Measurements from ENCODE around the gene ADAM12. TPM values are rescaled to one million over a fixed set of nuclear protein-coding genes. Genes with fewer than 3 reads are reported as not detected.
A peak's percentile ranks its signal among the peaks of the same experiment; 100 is the strongest.
"Not testable (repeated sequence)": the region's sequence is repeated elsewhere in the genome, so short reads cannot be mapped to it uniquely, and the experiment has no call there.

The ADAM12 gene
- polyA plus RNA-seq, 4 donors, result 21.5 to 32.0 (median 27.2) TPM

GRCh38 chr10:126375926-126376554 lies 12.2 kb downstream of the ADAM12 start:
- DNase-seq (ENCODE audit: low read depth in 4 of 4, low spot score in 2 of 4), result no peak

GRCh38 chr10:126375299-126375698 lies 13.0 kb downstream of the ADAM12 start:
- no peak for DNase-seq (ENCODE audit: low read depth in 4 of 4, low spot score in 2 of 4)

DNA sequence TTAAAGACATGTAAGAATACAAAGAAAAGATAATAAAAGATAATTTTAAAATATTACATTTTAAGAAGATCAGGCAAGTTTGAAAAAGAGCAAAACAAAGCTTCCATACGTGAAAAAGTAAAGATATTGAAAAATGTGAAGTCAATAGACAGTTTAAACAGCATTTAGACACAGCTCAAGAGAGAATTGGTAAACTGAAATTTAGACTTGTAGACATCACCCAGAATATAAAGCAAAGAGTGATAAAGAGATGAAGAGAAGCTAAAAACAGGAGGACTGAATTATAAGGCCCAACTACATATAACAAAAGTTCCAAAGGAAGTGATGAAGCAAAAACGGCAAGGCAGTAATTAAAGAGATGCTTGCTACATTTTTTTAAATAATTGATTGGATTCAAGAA lies 13.8 kb downstream of the ADAM12 start:
- no peak for DNase-seq (ENCODE audit: low read depth in 4 of 4, low spot score in 2 of 4)

- no peak for DNase-seq (ENCODE audit: low read depth in 4 of 4, low spot score in 2 of 4)
Observed at GRCh38 chr10:126373972-126374371, 14.3 kb downstream of the ADAM12 start.

DNA sequence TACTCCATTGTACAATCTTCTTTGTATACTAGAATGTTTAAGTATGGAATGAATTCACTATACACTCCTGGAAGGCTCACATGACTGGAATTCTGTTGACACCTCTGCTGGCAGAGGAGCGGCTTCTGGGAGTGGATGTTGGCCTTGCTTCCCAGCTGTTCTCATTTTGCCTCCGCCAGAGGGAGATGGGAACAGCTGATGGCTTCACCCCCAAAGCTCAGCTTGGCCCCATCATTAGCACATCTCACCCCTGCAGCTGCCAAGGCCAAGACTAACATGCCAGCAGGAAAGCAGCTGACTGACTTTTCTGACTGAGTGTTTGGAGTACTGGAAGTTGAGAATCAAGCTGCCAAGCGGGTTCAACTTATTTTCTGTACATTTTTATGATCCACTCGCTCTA lies 15.1 kb downstream of the ADAM12 start:
- DNase-seq (ENCODE audit: low read depth in 4 of 4, low spot score in 2 of 4), result no peak

DNA sequence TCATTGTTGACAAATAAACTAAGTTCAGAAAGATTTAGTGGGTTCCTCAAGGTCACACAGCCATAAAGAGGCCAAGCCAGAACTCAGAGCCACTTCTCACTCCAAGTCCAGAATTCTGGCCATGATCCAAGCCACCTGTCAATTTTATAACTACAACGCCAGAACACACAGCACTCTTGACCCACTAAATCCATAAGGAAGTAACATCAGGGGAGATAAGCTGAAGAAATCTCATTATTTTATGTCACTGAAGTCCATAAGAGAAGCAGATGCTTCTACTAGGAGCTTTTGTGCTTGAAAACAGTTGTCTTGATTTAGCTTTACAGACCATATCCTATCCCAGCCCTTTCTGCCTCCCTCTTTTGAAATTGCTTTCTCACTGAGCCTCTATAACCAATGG lies 15.9 kb downstream of the ADAM12 start:
- DNase-seq (ENCODE audit: low read depth in 4 of 4, low spot score in 2 of 4), result no peak

DNA sequence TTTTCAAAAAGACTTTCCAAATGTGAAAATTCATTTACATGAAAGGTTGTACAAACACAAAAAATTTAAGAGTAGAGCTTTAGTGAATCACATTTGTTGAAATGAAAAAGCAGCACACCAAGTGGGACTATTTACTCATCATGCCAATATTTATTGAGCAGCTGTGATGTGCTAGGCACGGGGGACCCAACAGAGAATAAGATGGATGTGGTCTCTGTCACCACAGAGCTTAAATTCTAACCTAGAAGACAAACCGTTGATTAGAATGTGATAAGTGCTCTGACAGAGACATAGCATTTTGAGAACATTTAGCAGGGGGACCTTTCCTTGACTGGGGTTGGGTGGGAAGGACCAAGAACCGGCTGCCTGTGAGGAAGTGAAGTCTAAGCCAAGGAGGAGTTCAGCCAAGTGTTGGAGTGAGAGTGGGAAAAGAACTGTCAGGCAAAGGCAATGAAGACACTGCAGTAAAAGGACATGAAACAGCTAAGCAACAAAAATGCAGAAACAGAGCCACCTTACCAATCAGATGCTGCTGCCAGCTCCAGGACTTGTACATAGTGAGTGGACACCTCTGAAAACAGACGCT lies 19.1 kb downstream of the ADAM12 start:
- no peak for DNase-seq (ENCODE audit: low read depth in 4 of 4, low spot score in 2 of 4)

DNA sequence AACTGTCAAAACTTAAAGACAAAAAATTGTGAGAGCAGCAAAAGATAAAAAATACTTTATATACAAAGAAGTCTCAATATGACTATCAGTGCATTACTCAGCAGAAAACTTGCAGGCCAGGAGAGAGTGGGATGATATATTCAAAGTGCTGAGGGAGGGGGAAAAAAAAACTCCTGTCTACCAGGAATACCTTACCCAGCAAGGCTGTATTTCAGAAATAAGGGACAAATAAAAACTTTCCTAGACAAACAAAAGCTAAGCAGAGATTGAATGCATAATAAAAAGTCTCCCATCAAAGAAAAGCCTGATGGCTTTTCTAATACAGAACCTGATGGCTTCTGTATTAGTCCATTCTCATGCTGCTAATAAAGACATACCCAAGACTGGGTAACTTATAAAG lies 31.1 kb downstream of the ADAM12 start:
- no peak for DNase-seq (ENCODE audit: low read depth in 4 of 4, low spot score in 2 of 4)

DNA sequence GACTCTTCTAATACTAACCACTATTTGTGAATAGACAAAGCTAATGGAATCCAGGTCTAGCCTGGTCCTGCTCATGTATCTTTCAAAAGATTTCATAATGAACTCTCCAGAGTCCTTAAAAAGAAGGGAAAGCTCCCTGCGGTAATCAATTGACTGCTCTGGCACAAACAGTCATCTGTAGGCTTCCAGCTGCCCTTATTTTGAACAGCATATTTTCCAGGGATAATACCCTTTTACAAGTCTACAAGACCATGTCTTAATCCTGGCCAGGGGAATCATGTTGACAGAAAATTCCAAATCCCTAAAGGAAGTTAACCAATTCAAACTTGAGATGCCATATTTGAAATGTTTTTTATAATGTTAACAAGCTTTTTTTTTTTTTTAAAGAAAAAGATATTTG lies 34.6 kb downstream of the ADAM12 start:
- DNase-seq (ENCODE audit: low read depth in 4 of 4, low spot score in 2 of 4), result no peak

- no peak for DNase-seq (ENCODE audit: low read depth in 4 of 4, low spot score in 2 of 4)
Observed at GRCh38 chr10:126352453-126352852, 35.8 kb downstream of the ADAM12 start.

DNA sequence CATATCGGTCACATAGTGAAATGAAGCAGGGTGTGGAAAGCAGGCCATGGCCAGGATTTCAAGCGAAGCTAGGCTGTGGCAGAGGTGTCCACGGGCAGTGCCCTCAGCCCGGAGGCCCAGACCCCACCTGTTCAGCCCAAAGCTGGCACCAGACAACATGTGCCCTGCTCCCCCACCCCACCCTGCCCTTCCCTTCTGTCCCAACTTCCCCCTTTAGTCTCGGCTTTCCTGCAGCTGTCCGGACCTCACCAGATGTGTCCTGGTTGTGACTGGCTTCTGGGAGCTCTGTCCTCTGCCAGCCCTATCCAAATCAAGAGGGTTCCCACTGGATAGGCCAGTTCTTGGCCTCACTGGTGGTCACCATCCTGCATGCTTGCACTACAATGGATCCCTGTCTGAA lies 37.3 kb downstream of the ADAM12 start:
- DNase-seq (ENCODE audit: low read depth in 4 of 4, low spot score in 2 of 4), result no peak

DNA sequence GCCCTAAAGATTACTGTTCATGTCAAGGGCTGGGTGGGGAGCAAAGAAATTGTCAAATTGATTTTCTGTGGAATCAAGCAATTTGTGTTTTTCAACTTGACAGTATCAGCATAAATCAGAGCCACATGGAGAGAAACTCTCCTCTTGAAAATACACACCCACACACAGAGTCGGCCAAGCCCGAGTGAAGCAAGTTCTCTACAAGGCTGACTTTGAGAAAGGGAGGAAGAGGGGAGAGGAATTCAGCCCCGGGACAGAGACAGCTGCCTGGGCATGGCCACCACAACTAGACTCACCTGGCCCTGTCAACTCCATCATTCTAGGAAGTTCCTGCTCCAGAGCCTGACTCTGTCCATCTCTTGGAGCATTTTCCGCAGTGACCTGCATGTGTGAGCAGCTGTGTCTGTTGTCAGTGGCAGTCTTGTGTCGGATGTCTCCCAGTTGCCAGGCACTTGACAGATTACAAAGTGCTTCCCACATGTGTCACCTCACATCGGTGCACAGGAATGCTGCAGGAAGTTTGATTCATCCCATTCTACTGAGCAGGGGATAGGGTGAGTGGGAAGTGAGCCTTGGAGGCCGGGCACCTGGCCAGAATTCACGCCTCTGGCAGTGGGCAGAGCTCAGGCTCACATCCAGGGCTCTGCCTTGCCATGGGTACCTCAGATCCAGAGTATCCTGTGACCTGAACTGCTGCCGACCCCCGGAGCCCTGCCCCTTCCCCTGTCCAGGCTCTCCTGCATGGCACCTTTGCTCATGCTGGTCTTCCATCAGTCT lies 37.9 kb downstream of the ADAM12 start:
- peak in 1 of 4 donors; percentile 28 for DNase-seq (ENCODE audit: low read depth in 4 of 4, low spot score in 2 of 4)

DNA sequence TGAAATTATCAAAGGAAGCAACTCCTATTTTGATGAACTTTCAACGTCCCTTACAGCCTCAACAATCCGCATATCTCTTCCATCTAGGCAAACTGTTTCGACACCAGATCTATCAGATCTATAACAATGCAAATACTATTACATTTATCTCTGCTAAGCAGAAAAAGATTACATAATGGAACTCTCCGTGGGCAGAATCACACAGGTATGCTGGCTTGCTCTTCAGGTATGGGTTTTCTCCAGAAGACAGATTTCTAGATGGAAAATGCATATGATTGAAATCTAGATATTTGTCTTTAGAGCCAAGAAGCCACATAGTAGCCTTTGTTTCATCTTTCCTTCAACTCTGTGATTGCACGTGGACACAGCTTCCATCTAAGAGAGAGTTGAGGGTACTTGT lies 38.6 kb downstream of the ADAM12 start:
- DNase-seq (ENCODE audit: low read depth in 4 of 4, low spot score in 2 of 4), result no peak

DNA sequence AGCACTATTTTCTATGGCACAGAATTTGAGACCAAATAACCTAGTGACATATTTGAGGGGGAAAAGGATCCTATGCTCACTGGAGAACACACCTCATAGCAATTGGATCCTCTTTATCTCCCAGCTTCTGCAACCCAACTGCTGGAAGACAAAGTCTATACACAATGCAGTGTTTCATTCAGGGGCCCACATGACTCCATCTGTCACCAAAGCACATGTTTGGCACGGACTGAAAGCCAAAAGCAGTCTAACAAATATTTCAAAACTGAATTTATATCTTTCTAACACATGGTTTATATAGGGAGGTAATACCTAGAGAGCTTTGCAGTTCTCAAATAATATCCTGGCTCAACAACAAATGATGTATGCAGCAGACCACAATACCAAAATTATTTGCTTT lies 39.2 kb downstream of the ADAM12 start:
- DNase-seq (ENCODE audit: low read depth in 4 of 4, low spot score in 2 of 4), result no peak

DNA sequence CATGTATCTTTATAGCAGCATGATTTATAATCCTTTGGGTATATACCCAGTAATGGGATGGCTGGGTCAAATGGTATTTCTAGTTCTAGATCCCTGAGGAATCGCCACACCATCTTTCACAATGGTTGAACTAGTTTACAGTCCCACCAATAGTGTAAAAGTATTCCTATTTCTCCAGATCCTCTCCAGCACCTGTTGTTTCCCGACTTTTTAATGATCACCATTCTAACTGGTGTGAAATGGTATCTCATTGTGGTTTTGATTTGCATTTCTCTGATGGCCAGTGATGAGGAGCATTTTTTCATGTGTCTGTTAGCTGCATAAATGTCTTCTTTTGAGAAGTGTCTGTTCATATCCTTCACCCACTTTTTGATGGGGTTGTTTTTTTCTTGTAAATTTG lies 44.8 kb downstream of the ADAM12 start:
- DNase-seq (ENCODE audit: low read depth in 4 of 4, low spot score in 2 of 4), result not testable (repeated sequence)

DNA sequence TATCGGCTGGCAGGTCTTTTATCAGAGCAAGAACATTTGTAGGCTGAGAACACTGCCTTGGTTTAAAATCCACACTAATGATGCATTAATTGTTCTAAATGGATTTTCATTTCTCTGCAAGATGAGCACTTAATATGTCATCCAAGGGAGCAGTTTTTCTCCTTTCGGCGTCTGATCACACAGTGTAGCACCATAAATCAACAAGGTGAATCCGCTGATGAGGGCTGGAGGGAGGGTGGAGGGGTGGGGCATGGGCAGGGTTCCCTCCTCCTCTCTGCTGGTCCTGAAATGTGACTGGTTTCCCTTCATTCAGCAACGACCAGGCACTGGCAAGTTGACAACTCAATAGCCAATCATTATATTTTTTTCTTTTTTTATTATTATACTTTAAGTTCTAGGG lies 45.6 kb downstream of the ADAM12 start:
- DNase-seq (ENCODE audit: low read depth in 4 of 4, low spot score in 2 of 4), result no peak

GRCh38 chr10:126341491-126341890 lies 46.8 kb downstream of the ADAM12 start:
- no peak for DNase-seq (ENCODE audit: low read depth in 4 of 4, low spot score in 2 of 4)

GRCh38 chr10:126337251-126337810 lies 50.9 kb downstream of the ADAM12 start:
- DNase-seq (ENCODE audit: low read depth in 4 of 4, low spot score in 2 of 4), result no peak

DNA sequence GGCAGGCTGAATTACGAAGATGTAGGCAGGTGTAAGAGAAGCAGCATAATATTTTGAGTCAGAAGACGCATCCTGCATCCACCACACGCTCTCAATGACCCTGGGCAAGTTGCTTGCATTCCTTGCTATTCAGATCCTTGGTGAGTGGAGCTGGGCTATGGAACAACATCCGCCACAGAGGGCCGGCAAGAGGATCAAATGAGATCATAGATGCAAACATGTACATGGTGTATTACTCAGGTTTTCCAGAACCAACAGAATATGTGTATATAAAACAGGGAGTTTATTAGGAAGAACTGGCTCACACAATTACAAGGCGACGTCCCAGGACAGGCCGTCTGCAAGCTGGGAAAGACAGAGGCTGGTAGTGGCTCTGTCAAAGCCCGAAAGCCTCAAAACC lies 51.5 kb downstream of the ADAM12 start:
- no peak for DNase-seq (ENCODE audit: low read depth in 4 of 4, low spot score in 2 of 4)

DNA sequence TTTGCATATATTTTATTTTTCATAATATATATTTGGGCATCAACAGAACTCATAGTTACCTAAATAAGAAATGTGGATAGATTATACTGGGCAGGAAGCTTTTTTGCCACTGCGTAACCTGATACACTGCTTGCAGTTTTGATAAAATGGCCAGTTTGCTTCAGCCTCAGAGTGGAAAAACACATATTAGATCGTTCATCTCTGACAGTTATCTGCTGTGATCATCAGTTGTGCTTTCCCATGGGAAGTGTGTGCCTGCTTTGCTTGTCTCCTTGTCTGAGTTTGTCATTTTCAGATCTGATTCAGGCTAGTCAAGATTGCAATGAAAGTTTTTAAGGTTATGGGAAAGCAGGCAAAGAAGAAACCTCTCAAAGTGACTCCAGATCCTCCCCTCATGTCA lies 54.0 kb downstream of the ADAM12 start:
- no peak for DNase-seq (ENCODE audit: low read depth in 4 of 4, low spot score in 2 of 4)

- DNase-seq (ENCODE audit: low read depth in 4 of 4, low spot score in 2 of 4), result no peak
Observed at GRCh38 chr10:126332576-126332975, 55.7 kb downstream of the ADAM12 start.

GRCh38 chr10:126331101-126331500 lies 57.2 kb downstream of the ADAM12 start:
- no peak for DNase-seq (ENCODE audit: low read depth in 4 of 4, low spot score in 2 of 4)
